Astrocyte of the spinal cord (primary cell): ENCODE measurements around the gene SDR42E2.

Experiments used
- DNase-seq: peaks from one replicate; pipeline ENCODE4 v3.0.0; 2011; ENCODE audit warnings: low read depth, low spot score
- H3K4me3 ChIP-seq: 2 replicates; pipeline ENCODE4 v1.5.1; 2011; ENCODE audit warnings: low read depth, mild to moderate bottlenecking, low read length, moderate library complexity
- in situ Hi-C: cut with HindIII; loops from 2 replicates; pipeline ENCODE4 v1.10.0; 2017; ENCODE audit warnings: low sequenced_read_pairs
- TF ChIP-seq, protein P1 (sequence below): IDR thresholded peaks from 2 replicates; pipeline ENCODE4 v1.5.1; 2012; ENCODE audit warnings: low read depth, mild to moderate bottlenecking, low read length, inconsistent platforms

SDR42E2 gene

DNA sequence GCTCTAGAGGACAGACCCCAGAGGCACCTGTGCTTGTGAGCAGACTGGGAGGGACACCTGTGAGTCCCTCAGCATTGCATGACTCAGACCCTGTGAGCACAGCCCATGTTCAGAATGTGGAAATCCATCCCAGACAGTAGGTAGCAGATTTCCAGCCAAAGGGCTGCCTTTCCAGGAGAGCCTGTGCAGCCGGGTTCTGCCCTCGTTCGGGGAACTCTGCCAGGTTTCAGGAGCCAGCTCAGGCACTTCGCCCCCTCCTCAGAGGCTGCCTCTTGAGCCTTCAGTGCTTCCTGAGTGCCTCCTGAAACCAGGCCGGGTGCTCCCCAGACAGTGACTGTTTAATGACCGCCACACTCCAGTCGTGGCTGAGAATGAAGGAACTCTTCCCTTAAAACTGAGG is 23.3 kb upstream of the SDR42E2 start:
- no peak for DNase-seq
- TF ChIP-seq, protein P1, sequence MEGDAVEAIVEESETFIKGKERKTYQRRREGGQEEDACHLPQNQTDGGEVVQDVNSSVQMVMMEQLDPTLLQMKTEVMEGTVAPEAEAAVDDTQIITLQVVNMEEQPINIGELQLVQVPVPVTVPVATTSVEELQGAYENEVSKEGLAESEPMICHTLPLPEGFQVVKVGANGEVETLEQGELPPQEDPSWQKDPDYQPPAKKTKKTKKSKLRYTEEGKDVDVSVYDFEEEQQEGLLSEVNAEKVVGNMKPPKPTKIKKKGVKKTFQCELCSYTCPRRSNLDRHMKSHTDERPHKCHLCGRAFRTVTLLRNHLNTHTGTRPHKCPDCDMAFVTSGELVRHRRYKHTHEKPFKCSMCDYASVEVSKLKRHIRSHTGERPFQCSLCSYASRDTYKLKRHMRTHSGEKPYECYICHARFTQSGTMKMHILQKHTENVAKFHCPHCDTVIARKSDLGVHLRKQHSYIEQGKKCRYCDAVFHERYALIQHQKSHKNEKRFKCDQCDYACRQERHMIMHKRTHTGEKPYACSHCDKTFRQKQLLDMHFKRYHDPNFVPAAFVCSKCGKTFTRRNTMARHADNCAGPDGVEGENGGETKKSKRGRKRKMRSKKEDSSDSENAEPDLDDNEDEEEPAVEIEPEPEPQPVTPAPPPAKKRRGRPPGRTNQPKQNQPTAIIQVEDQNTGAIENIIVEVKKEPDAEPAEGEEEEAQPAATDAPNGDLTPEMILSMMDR: no peak
- no peak overlapping the region for H3K4me3 ChIP-seq
- in situ Hi-C loops: no loop called here

DNA sequence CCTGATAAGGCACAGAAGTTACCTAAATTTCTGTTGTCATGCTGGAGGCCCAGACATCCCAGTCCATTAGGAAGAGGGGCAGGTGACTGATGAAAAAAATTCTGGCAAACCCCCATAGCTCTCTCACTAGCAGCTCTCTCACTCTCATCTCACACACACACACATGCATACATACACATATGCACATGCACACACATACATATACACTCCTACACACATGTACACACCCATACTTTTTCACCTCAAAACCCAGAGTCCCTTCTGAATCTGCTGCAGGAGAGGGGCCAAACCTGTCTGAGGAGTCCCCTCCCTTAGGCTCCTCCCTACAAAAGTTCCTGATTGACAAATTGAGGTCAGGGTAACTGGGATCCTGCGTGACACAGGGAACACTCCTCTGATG is 22.6 kb upstream of the SDR42E2 start:
- no peak for DNase-seq
- in situ Hi-C loops: no loop called here
- TF ChIP-seq, protein P1: no peak

DNA sequence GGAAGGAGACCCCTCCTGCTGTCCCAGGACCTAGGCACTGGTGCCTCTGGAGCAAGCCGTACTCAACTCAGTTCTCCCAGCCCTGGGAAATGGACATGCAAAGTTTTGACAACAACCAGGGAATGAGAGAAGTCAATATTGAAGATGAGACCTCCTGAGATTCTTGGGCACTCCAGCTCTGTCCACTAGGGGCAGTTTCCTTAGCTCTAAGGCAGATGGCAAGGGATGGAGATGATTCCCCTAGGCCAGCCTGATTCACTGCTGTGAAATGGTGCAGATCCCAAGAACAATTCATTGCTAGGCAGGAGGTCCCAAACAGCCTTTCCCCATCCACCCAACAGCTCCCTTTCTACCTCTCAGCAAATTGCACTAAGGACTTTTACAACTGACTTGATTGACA is 20.5 kb upstream of the SDR42E2 start:
- H3K4me3 ChIP-seq: no peak overlapping the region
- in situ Hi-C loops: no loop called here
- no peak for DNase-seq
- TF ChIP-seq, protein P1: peak; percentile 54

More for the DNA sequence above, 22.6 kb upstream of the SDR42E2 start:
- H3K4me3 ChIP-seq: no peak overlapping the region

DNA sequence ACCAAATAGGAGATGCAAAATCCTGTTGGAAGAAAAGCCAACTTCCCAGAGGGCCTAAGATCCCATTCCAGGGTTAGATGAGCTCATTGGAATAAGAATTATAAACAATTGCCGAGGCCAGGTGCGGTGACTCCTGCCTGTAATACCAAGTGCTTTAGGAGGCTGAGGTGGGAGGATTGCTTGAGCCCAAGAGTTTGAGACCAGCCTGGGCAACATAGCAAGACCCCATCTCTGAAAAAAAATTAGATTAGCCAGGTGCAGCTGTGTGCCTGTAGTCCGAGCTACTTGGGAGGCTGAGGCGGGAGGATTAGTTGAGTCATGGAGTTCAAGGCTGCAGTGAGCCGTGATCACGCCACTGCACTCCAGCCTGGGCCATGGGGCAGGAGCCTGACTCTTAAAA is 17.8 kb upstream of the SDR42E2 start:
- DNase-seq: no peak
- H3K4me3 ChIP-seq: no peak overlapping the region
- in situ Hi-C loops: no loop called here
- TF ChIP-seq, protein P1: no peak

DNA sequence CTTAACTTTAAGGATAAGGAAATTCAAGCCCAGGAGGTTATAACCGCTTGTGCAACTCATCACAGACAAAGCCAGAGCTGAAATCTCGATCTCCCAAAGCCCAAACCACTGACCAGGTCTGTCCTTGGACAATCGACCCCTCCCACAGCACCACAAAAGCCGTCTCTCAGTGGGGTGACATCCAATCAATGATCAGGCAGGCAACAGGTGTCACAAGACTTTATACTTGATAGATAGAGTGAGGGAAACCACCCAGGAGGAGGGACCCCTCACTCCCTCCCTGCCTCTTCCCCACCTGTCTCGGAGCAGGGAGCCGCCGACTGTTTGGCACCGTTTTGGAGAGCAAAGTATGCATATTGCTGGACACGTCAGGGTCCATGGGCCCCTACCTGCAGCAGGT is 14.5 kb upstream of the SDR42E2 start:
- TF ChIP-seq, protein P1: no peak
- no peak overlapping the region for H3K4me3 ChIP-seq
- in situ Hi-C loops: no loop called here
- no peak for DNase-seq

DNA sequence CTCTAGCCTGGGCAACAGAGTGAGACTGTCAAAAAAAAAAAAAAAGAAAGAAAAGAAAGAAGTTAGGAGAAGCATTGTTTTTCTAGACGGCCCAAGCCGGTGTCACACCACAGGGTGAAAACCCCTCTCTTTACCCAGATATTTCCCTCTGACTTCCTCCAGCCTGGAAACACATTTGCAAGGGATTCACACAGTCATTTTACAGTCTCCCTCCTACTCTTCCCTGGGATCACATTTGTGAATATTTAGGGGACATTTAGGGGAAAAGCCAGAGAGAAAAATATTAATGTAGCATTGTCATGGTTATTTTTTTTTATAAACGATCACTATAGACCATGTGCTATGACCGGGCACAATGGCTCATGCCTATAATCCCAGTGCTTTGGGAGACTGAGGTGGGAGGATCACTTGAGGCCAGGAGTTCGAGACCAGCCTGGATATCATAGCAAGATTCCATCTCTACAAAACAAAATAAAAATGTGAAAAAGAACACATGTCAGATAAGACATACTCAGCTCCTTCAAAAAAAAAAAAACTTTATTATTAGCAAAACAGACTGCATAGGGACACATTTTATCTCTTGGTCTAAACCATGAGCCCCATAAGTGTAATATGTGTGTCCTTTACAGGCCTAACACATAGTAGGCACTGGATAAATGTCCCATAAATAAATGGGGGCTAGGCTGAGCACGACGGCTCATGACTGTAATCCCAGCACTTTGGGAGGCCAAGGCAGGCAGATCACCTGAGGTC is 10.9 kb upstream of the SDR42E2 start:
- H3K4me3 ChIP-seq: no peak overlapping the region
- TF ChIP-seq, protein P1: no peak
- in situ Hi-C loops: no loop called here
- DNase-seq: no peak
